Nucleus accumbens (tissue), 56 donors: ENCODE measurements around the gene SRPRA.
"Not testable (repeated sequence)": the region's sequence is repeated elsewhere in the genome, so short reads cannot be mapped to it uniquely, and the experiment has no call there.

ENCODE experiments used
- DNase-seq, 56 donors: peaks; one replicate each; lab custom pipeline; 2025; lab: John Stamatoyannopoulos, UW

SRPRA gene, protein sequence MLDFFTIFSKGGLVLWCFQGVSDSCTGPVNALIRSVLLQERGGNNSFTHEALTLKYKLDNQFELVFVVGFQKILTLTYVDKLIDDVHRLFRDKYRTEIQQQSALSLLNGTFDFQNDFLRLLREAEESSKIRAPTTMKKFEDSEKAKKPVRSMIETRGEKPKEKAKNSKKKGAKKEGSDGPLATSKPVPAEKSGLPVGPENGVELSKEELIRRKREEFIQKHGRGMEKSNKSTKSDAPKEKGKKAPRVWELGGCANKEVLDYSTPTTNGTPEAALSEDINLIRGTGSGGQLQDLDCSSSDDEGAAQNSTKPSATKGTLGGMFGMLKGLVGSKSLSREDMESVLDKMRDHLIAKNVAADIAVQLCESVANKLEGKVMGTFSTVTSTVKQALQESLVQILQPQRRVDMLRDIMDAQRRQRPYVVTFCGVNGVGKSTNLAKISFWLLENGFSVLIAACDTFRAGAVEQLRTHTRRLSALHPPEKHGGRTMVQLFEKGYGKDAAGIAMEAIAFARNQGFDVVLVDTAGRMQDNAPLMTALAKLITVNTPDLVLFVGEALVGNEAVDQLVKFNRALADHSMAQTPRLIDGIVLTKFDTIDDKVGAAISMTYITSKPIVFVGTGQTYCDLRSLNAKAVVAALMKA

DNA sequence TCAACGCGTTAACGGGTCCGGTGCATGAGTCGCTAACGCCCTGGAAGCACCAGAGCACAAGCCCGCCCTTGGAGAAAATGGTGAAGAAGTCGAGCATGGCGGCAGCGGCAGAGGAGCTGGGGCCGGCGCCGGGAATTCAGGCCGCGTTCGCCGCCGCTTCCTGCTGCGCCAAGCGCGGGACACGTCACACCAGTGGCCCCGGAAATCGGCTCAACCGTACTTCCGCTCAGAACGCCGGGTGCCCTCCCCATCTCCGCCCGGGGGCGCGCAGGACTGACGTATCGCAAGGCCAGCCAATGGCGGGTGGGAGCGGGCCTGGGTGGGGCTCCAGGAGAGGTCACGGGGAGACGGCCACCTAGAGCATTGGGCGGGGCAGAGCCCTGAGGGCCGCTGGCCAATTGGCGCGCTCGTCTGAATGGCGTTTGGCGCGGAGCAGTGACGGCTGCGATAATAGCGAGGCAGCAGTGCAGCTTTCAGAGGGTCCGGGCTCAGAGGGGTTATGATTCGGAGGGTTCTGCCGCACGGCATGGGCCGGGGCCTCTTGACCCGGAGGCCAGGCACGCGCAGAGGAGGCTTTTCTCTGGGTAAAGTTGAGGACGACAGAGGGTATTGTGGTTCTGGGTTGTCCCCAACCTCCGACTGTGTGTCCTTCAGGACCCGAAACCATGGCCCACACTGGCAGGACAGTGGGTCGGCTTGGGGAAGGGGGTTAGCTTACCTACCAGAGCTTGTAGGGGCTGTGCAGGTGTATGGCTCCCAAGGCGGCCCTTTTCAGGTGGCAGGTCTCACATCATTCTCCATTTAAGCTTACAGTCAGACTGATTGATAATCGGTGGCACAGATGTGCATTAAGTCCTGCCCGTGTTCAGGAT, at the start of gene SRPRA, which contains the start of gene FOXRED1:
Gene SRPRA (minus strand): TSS at position 188 of the 872 bp plus-strand sequence. CDS start 91 bp downstream, at position 97.
Gene FOXRED1 (plus strand): TSS at position 447 of the 872 bp plus-strand sequence. CDS start 53 bp downstream, at position 500.
- peak; percentile 85 to 100 (median 98) for DNase-seq

DNA sequence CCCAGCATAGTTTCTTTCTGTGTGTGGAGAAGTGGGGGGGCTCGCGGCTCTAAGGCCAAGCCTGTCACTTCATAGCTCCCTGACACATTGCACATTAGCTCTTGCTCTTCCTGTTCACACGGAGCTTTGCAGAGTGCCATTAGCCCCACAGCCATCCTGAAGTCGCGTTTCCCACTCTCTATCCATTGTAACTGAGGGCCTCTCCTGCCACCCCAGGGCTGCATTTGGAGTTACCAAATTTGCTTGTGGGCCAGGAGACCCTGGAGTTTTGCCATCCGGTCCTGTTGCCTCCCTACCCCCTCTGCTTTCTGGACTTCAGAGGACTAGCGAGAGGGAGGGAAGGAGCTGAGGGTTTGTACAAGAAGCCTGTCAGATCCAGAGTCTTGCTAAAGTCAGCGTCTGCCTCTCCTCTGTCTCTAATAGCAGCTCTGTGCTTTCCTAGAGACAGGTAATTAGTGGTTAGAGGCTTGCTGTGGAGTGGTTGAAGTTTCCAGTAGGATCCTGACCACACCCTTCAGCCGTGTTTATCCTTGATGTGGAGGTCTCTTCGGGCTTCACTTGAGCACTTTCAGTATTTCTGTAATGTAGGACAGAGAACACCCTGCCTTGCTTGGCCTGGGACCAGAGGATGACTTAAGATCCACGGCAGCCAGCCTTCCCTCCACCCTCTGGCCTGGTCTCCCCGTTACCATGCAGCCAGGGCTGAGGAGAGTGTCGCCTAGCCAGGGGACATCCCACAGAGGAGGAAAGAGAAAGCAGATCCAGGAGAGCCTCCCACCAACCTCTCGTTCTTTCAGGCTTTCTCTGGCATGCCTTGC, 49.3 kb upstream of the SRPRA start:
- peak in 8 of 56 donors; percentile 5 to 43 (median 28) for DNase-seq

- no peak for DNase-seq
Measured at GRCh38 chr11:126317432-126317755, 48.7 kb upstream of the SRPRA start.

DNA sequence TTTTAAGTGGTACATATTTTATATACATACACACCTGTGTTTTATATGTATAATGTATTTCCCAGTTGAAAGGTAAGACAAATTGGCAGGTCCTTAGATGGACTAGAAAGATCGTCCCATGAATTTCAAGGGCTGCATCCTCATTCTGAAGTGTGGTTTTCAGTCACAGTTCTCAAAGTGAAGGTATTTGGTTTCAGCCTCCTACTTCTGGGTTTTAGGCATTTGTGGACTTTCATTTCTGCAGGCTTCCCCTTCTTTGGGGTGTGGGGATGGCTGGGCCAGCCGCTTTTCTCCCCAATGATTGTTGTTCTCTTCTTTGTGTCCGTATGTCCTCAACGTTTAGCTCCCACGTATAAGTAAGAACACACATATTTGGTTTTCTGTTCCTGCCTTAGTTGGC, 45.1 kb upstream of the SRPRA start:
- DNase-seq = no peak

DNA sequence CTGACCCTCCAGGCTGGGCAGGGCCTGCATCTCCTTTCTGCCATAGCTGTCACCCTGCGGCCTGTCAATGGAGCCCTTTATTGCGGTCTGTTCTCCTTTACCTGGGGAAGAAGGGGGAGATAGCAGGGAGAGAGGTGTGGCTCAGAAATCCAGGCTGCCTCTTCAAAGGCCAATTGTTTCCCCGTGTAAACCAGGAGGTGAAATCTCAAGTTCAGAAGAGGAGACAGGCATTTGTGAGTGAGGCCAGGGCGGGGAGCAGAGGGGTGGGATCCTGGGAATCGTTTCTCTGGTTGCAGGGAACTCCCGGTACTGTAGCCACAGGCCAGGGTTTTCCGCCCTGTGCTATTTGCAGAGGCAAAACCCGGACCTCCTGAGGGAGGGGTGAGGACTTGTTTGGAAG, 44.3 kb upstream of the SRPRA start:
- no peak for DNase-seq

- no peak for DNase-seq
Measured at GRCh38 chr11:126311401-126312291, 43.0 kb upstream of the SRPRA start.

GRCh38 chr11:126310992-126311310, 42.3 kb upstream of the SRPRA start:
- DNase-seq = no peak

DNA sequence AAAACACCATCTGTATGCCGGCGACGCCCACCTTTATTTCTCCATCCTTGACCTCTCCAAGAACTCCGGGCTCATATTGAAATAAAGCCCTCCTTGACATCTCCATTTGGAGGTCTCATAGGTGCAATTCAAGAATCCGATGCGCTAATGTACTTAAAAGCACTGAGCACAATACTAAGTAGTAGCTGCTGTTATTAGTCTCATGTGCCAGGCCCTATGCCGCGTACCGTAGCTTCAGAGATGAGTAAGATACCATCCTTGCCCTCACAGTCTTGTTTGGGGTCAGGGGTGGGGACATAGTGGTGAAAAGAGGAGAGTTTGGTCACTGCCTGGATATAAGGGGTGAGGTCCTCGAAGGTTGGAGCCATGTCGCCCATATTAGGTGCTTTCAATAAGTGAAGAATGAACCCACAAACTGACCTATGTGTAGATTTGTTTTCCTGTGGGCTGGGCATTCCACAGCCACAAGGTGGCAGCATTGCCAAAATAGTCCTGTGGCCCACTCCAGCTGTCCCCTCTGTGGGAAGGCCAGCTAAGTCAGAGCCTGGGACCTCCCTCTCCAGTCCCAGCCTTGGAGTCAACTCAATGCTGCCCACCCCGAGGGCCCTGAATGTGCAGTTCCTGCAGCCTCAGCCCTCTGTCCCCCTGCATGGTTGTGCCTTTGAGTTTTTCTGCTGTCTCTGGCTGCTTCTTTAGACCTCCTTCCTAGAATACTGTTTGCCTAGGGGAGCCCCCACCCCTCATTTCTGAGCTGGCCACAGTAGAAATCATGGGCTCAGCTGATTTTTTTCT, 41.7 kb upstream of the SRPRA start:
- peak in 51 of 56 donors; percentile 3 to 85 (median 59) for DNase-seq

DNA sequence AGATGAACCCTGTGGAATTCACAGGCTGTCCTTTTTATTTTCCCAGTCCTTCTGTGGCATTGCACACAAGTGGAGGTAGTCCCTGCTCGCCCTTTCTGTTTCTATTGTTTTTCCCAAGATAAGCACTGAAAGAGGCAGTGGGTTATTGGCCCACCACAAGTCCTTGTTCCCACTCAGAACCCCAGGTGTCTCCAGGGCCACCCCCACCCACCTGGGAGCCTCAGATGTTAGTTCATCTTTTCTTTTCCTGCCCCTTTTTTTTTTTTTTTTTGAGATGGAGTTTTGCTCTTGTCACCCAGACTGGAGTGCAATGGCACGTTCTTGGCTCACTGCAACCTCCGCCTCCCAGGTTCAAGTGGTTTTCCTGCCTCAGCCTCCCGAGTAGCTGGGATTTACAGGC, 40.1 kb upstream of the SRPRA start:
- DNase-seq = not testable (repeated sequence)

DNA sequence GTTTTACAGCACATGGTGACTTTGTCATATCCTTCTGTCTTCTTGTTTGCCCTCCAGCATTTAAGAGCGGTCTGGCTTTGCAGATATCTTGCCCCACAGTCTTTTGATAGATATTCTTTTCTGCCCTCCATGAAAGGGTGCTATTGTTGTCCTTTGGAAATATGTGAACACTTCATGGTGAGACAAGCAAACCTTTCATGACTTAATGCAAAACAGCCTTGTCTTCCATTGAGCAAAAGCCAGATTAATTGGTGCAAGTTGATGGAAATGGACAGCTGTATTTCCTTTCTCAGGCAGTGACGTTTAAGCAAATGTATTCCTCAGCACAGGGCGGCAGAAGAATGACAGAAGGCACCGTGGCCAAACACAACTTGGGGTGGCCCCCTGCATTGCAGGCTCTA, 39.6 kb upstream of the SRPRA start:
- DNase-seq = no peak

DNA sequence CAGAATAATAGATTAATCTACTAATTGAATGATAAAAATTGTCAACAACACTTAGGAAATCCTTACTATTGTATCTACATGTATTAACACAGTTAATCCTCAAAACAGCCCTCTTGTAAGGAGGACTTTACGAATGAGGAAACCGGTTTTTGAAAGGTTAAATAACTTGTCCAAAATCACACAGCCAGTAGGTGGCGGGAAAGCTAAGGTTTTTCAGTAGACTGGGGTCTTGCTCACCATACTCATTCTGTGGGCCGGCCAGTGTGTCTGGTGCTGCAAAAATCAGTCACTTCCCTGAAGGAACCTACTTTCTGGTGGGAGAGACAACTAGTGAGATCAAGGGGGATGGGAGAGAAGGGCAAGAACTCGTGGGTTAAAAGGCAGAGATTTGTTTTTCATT, 39.0 kb upstream of the SRPRA start:
- peak in 3 of 56 donors; percentile 10 to 30 (median 17) for DNase-seq

GRCh38 chr11:126305699-126306098, 37.0 kb upstream of the SRPRA start:
- no peak for DNase-seq

GRCh38 chr11:126304457-126305075, 35.9 kb upstream of the SRPRA start:
- DNase-seq = peak in 2 of 56 donors; percentile 49 to 57

DNA sequence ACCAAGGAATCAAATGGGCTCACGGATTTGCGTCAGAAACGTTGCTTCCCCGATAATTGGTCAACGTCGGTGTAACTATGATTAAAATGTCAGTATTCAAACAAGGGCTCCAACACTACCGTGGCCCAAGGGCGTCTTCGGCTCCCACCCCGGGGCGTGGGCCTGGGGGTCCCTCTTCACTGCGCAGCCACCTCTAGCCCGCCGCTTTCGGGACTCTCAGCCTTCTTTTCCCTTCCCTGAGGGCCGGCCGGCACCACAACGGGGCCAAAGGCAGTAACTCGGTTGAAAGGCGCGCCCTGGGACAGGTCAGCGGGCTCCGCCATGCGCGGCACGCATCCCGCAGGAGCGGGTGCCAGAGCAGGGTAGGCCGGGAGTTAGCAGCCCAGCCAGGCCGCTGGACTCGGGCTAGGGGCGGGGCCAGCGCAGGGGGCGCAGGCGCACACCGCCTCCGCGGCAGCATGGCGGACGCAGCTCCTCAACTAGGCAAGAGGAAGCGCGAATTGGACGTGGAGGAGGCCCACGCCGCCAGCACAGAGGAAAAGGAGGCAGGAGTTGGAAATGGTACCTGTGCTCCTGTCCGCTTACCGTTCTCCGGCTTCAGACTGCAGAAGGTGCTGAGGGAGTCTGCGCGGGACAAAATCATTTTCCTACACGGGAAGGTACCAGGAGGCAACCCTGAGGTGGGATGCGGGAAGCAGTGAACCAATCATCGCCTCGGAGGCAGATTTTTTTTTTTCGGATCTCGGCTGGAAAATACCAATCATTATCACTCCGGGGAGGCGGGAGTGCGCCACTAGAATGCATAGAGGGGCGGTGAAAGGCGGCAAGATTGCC, 35.1 kb upstream of the SRPRA start, which contains the start of gene DCPS:
Gene DCPS (plus strand): TSS at position 438 of the 834 bp plus-strand sequence. CDS start 21 bp downstream, at position 459.
- DNase-seq = peak in 55 of 56 donors; percentile 51 to 93 (median 85)

- no peak for DNase-seq
Measured at GRCh38 chr11:126297004-126297403, 28.3 kb upstream of the SRPRA start.

DNA sequence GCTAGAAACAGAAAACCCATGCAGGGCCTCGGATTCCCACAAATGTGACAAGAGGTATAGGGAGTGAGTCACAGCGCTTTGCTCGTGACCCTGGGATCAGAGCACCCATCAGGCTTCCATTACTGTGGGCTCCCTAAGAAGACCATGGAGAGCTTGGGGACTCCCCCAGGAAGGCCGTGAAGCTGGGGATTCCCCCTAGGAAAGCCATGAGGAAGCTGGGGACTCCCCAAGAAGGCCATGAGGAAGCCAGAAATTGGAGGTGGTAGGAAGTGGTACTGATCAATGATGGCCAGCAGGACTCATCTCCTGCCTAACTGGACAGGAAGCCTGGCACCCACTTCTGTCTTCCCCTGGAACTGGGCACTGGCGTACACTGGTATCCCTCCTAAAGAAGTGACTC, 25.0 kb upstream of the SRPRA start:
- no peak for DNase-seq

DNA sequence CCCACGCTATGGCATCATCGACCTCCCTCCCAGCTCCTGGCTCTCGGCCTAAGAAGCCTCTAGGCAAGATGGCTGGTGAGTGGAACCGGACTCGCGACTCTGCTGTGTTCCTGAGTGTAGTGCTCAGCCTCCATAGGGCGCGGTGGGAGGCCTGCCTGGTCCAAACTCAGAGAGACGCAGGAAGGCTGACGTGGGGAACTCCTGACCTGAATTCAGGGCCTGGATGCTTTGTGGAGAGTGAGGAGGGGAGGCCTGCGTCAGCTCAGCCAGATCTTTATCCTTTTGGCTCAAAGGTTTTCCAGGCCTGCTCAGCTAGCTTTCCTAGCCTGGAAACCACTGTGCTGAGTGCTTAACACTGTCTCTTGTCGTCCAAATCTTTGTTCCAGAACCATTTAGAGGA, 22.2 kb upstream of the SRPRA start:
- no peak for DNase-seq
